RWPE2 (cell line): ENCODE data around the gene CBX8.

Experiments
- ATAC-seq: fragments of 200-7000 bp; cut with Tn5 transposase; 3 replicates; pipeline ENCODE4 v1.9.1; 2021; ENCODE audit warnings: low read depth
- DNase-seq: peaks from one replicate; pipeline ENCODE4 v3.0.0-alpha.2; 2020; ENCODE audit warnings: low spot score
- H3K27ac ChIP-seq: fragments of 450-650 bp; 2 replicates; pipeline ENCODE4 v1.5.1; 2017; ENCODE audit warnings: mild to moderate bottlenecking; ENCODE audit not compliant: poor library complexity, severe bottlenecking
- H3K27me3 ChIP-seq: fragments of 250-450 bp; sonication (Bioruptor Pico); 2 replicates; pipeline ENCODE4 v1.5.1; 2021; ENCODE audit warnings: mild to moderate bottlenecking, moderate library complexity; ENCODE audit not compliant: insufficient read depth, poor library complexity, severe bottlenecking
- H3K36me3 ChIP-seq: fragments of 250-450 bp; sonication (Bioruptor Pico); 2 replicates; pipeline ENCODE4 v1.5.1; 2020; ENCODE audit warnings: low read depth, mild to moderate bottlenecking, moderate library complexity
- H3K4me1 ChIP-seq: fragments of 250-450 bp; sonication (Bioruptor Pico); 2 replicates; pipeline ENCODE4 v1.5.1; 2021; ENCODE audit warnings: mild to moderate bottlenecking, moderate library complexity; ENCODE audit not compliant: insufficient read depth, poor library complexity, severe bottlenecking
- H3K4me3 ChIP-seq: fragments of 250-450 bp; sonication (Bioruptor Pico); 2 replicates; pipeline ENCODE4 v1.5.1; 2021; ENCODE audit warnings: mild to moderate bottlenecking, moderate library complexity; ENCODE audit not compliant: severe bottlenecking
- H3K9me3 ChIP-seq: fragments of 250-450 bp; sonication (Bioruptor Pico); 2 replicates; pipeline ENCODE4 v1.5.1; 2021; ENCODE audit warnings: mild to moderate bottlenecking, moderate library complexity; ENCODE audit not compliant: severe bottlenecking
- CTCF ChIP-seq: fragments of 450-650 bp; IDR thresholded peaks from one replicate; pipeline ENCODE4 v1.5.1; 2017; ENCODE audit warnings: mild to moderate bottlenecking, moderate library complexity; ENCODE audit not compliant: poor library complexity, severe bottlenecking

CBX8 gene

DNA sequence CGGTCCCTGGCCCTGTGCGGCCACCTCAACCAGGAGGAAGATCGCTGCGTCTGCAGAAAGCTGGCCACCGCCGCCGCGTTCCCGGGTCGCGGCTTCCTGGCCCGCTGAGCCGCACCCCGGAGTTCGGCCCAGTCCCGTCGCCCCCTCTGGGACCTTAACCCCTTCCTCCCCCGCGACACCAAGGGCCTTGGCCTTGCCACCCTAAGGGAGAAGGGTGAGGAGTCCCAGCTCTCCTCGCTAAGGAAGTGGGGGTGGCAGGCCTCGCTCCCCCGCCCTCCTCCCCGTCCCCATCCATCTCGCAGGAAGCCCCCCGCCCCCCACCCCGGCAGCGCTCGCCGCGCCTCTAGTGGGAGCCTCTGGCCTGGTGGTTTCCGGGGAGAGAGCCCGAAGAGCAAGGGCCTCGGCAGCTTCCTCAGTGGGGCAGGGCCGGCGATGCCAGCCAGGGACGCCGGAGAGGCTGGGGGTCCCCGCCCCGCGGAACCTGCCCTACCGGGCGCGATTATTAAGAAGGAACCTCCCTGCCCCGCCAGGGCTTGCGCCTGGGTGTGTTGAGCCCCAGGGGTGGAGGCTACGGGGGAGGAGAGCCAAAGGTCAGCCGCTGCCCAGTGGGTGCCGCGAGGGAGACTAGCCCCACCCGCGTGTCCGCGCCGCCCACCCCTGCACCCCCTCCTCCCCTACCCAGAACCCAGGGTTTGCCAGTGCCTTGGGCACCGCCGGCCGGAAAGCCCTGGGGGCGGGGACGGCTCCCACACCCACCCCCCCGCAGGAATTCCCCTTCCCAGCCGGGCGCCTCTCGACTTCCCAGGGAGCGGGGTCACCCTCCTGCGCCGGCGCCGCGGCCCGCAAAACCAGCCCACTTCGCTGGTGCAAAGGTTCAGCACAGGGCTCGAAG is 35.6 kb upstream of the CBX8 start:
- Histone ChIP-seq H3K27me3 (no peaks in the 10 kb centered on the region), H3K36me3 (peaks cover 41% of the 10 kb centered on the region), H3K4me3 (no peak overlapping the region), H3K27ac (no peak overlapping the region), H3K4me1 (peaks cover 7% of the 10 kb centered on the region), H3K9me3 (no peaks in the 10 kb centered on the region)
- TF ChIP-seq CTCF = no peak
- ATAC-seq (no peak), DNase-seq (no peak)

DNA sequence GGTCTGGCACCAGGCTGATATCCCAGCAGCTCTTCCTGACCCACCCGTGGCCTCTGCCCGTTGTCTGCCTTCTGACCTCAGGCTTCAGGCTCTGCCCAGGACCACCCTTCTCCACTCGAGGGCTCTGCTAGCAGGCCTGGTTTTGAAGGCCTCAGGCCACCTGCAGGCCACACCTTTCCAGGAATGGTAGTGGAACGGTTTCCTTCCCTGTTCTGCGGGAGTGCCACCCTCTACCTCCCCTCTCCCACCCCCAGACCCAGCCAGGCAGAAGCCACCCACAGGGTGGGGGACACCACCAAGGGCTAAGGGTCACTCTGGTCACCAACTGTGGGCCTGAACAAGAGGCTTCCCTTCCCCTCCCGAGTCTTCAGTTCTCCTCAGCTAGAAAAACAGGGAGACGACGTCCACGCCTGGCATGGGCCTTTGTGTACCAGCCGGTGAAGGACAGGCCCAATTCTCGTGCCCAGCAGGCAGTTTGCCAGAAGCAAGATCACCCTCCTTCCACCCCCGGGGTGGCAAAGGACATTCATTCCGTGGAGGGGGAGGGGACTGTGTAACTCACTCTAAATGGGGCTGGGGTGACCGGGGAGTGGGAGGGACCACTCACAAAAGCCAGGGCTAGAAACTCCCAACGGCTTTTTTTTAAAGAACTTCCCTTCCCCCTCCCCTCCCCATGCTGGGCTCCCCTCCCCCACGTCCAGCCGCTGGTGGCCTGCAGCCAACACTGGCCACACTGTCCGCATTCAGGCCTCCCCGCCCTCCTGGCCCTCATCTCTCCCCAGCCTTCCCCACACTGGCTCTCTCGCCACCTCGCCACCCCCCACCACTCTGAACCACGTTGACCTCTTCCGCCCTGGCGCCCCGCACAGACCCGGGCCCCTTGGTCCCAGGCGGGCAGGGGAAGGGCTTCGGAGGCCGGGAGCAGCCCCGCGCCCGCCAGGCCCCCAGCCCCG is 34.7 kb upstream of the CBX8 start:
- H3K4me3 ChIP-seq = no peak overlapping the region
- no peak for DNase-seq
- no peak for ATAC-seq
- peaks cover 34% of the 10 kb centered on the region for H3K36me3 ChIP-seq
- H3K27ac ChIP-seq = no peak overlapping the region
- peaks cover 5% of the 10 kb centered on the region for H3K4me1 ChIP-seq
- H3K27me3 ChIP-seq = no peaks in the 10 kb centered on the region
- no peak for TF ChIP-seq CTCF
- H3K9me3 ChIP-seq = no peaks in the 10 kb centered on the region

DNA sequence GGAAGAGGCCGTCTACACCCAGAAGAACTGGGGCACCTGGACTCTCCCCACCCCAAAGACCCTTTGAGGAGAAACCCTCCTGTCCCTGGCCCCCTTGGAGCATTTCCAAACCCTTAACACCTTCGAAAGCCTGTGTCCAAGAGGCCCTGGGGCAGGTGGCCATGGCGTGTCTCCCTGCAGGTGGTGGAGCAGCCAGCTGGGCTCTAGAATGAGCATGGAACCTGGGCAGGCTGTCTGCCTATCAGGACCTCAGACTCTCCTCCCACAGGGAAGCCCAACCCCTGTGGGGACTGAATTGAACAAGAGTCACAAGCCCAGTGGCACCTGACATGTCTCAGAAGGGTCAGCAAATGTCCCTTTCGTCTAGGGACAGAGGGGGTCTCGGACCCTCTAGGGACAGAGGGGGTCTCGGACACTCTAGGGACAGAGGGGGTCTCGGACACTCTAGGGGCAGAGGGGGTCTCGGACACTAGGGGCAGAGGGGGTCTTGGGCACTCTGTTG is 33.9 kb upstream of the CBX8 start:
- DNase-seq (no peak), ATAC-seq (peak; percentile 37; the same call in 1 of the 3 replicates)
- H3K27me3 ChIP-seq = no peaks in the 10 kb centered on the region
- peaks cover 27% of the 10 kb centered on the region for H3K36me3 ChIP-seq
- no peaks in the 10 kb centered on the region for H3K4me1 ChIP-seq
- H3K4me3 ChIP-seq = no peak overlapping the region
- TF ChIP-seq CTCF = no peak
- H3K27ac ChIP-seq = no peak overlapping the region
- no peaks in the 10 kb centered on the region for H3K9me3 ChIP-seq

- no peak overlapping the region for H3K4me3 ChIP-seq
- H3K27ac ChIP-seq = no peak overlapping the region
- no peaks in the 10 kb centered on the region for H3K4me1 ChIP-seq
- H3K36me3 ChIP-seq = peaks cover 22% of the 10 kb centered on the region
- no peak for TF ChIP-seq CTCF
- no peaks in the 10 kb centered on the region for H3K27me3 ChIP-seq
- DNase-seq (no peak), ATAC-seq (no peak)
- no peaks in the 10 kb centered on the region for H3K9me3 ChIP-seq
These were observed 33.4 kb upstream of the CBX8 start for GRCh38 chr17:79830303-79830702.
